ENCODE data around the gene SHD.
"Not testable (repeated sequence)": the region's sequence is repeated elsewhere in the genome, so short reads cannot be mapped to it uniquely, and the experiment has no call there.

SHD gene, protein sequence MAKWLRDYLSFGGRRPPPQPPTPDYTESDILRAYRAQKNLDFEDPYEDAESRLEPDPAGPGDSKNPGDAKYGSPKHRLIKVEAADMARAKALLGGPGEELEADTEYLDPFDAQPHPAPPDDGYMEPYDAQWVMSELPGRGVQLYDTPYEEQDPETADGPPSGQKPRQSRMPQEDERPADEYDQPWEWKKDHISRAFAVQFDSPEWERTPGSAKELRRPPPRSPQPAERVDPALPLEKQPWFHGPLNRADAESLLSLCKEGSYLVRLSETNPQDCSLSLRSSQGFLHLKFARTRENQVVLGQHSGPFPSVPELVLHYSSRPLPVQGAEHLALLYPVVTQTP

GRCh38 chr19:4278419-4279266 is at the start of gene SHD:
SHD (plus strand) TSS chr19:4279266; CDS start chr19:4280064, 798 bp downstream.
- in situ Hi-C loops (cut with HindIII; ENCODE audit: low pct_ligation_motif_present, low pct_unique_long_range_greater_than_20kb, low sequenced_read_pairs): no loop called here
- DNase-seq: no peak

DNA sequence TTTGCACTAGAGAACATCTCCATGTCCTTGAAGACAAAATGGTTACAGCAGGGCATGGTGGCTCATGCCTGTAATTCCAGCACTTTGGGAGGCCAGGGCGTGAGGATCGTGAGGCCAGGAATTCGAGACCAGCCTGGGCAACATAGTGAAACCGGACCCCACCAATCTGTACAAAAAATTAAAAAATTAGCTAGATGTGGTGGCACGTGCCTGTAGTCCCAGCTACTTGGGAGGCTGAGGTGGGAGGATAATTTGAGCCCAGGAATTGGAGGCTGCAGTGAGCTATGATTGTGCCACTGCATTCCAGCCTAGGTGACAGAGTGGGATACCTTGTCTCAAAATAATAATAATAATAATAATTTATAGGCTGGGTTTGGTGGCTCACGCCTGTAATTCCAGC is 48.8 kb upstream of the SHD start:
- in situ Hi-C loops (cut with HindIII; ENCODE audit: low pct_ligation_motif_present, low pct_unique_long_range_greater_than_20kb, low sequenced_read_pairs); DNase-seq: not testable (repeated sequence)

DNA sequence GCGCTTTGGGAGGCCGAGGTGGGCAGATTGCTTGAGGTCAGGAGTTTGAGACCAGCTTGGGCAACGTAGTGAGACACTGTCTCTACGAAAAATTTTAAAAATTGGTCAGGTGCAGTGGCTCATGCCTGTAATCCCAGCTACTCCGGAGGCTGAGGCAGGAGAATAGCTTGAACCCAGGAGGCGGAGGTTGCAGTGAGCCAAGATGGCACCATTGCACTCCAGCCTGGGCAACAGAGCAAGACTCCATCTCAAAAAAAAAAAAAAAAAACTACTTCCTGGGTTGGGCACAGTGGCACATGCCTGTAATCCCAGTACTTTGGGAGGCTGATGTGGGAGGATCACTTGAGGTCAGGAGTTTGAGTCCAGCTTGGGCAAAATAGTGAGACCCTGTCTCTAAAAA is 47.5 kb upstream of the SHD start:
- DNase-seq; in situ Hi-C loops (cut with HindIII; ENCODE audit: low pct_ligation_motif_present, low pct_unique_long_range_greater_than_20kb, low sequenced_read_pairs): not testable (repeated sequence)

DNA sequence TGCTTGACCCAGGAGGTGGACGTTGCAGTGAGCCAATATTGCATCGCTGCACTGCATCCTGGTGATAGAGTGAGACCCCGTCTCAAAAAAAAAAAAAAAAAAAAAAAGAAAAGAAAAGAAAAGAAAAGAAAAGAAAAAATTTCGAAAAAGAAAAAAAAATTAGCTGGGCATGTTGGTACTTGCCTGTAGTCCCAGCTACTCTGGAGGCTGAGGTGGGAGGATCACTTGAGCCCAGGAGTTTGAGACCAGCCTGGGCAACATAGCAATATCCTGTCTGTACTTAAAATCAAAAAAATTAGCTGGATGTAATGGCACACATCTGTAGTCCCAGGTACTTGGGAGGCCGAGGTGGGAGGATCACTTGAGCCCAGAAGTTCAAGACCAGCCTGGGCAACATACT is 46.9 kb upstream of the SHD start:
- in situ Hi-C loops (cut with HindIII; ENCODE audit: low pct_ligation_motif_present, low pct_unique_long_range_greater_than_20kb, low sequenced_read_pairs); DNase-seq: not testable (repeated sequence)

GRCh38 chr19:4232614-4233281 is 46.3 kb upstream of the SHD start:
- in situ Hi-C loops (cut with HindIII; ENCODE audit: low pct_ligation_motif_present, low pct_unique_long_range_greater_than_20kb, low sequenced_read_pairs): no loop called here
- no peak for DNase-seq

DNA sequence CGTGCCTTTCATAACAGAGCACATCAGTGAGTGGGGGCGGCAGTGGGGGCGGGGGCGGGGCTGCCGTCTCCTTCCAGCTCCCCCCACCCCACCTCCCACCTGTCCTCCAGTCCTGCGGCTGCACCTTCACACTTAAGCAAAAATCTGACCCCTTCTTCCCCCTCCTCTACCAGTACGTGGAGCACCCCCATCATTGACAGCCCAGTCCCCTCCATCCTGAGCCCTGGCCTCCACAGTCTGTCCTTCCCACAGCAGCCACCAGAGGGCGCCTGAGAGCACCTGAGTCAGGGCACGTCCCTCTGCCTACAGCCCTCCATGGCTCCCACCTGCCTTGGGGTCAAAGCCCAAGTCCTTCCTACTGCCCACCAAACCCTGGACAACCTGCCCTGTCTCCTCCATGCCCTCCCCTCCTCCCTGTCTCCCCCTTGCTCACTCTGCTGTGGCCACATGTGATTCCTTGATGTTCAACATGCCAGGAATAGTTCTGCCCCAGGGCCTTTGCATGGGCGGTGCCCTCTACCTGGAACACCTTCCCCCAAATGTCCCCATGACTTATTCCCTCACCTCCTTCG is 45.7 kb upstream of the SHD start:
- DNase-seq: peak; percentile 54
- in situ Hi-C loops (cut with HindIII; ENCODE audit: low pct_ligation_motif_present, low pct_unique_long_range_greater_than_20kb, low sequenced_read_pairs): no loop called here

- in situ Hi-C loops (cut with HindIII; ENCODE audit: low pct_ligation_motif_present, low pct_unique_long_range_greater_than_20kb, low sequenced_read_pairs): no loop called here
- no peak for DNase-seq
Measured at GRCh38 chr19:4234142-4234861, 44.8 kb upstream of the SHD start.

GRCh38 chr19:4234862-4235201 is 44.2 kb upstream of the SHD start:
- in situ Hi-C loops (cut with HindIII; ENCODE audit: low pct_ligation_motif_present, low pct_unique_long_range_greater_than_20kb, low sequenced_read_pairs): no loop called here
- DNase-seq: no peak

DNA sequence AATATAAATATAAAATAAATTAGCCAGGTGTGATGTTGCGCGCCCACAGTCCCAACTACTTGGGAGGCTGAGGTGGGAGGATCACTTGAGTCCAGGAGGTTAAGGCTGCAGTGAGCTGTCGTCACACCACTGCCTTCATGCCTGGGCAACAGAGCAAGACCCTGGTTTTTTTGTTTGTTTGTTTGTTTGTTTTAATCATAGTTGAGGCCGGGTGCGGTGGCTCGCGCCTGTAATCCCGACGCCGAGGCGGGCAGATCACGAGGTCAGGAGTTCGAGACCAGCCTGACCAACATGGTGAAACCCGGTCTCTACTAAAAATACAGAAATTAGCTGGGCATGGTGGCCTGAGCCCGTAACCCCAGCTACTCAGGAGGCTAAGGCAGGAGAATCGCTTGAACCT is 41.6 kb upstream of the SHD start:
- in situ Hi-C loops (cut with HindIII; ENCODE audit: low pct_ligation_motif_present, low pct_unique_long_range_greater_than_20kb, low sequenced_read_pairs): not testable (repeated sequence)

GRCh38 chr19:4238831-4239230 is 40.2 kb upstream of the SHD start:
- DNase-seq: no peak
- in situ Hi-C loops (cut with HindIII; ENCODE audit: low pct_ligation_motif_present, low pct_unique_long_range_greater_than_20kb, low sequenced_read_pairs): no loop called here

More for the DNA sequence above, 41.6 kb upstream of the SHD start:
- not testable (repeated sequence) for DNase-seq

DNA sequence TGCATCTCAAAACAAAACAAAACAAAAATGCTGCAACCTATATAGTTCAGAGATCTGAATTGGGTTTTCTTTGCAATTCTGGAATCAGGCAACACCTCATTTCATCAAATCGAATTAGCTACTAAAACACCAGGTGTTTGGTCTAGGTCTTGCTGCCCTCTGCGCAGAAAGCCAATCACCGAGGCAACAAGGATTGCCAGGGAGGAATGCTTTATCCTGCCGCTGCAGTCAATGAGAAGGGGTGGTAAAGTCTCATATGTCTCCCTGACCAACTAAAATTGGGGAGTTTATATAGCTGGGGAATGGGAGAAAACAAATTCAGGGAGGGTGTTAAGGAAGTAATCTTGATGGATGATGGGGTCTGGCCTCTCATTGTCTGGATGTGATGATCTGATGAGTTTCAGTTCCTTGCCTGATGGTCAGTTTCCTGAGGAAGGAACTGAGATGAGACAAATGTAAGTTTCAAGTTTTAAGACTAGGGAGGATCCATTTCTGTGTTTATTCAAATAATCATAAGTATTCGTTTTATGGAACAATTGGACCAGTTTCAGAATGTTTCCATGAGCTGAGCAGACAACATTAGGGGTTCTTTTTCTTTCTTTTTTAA is 37.1 kb upstream of the SHD start:
- DNase-seq: no peak
- in situ Hi-C loops (cut with HindIII; ENCODE audit: low pct_ligation_motif_present, low pct_unique_long_range_greater_than_20kb, low sequenced_read_pairs): no loop called here

GRCh38 chr19:4245938-4246337 is 33.1 kb upstream of the SHD start:
- DNase-seq; in situ Hi-C loops (cut with HindIII; ENCODE audit: low pct_ligation_motif_present, low pct_unique_long_range_greater_than_20kb, low sequenced_read_pairs): not testable (repeated sequence)

DNA sequence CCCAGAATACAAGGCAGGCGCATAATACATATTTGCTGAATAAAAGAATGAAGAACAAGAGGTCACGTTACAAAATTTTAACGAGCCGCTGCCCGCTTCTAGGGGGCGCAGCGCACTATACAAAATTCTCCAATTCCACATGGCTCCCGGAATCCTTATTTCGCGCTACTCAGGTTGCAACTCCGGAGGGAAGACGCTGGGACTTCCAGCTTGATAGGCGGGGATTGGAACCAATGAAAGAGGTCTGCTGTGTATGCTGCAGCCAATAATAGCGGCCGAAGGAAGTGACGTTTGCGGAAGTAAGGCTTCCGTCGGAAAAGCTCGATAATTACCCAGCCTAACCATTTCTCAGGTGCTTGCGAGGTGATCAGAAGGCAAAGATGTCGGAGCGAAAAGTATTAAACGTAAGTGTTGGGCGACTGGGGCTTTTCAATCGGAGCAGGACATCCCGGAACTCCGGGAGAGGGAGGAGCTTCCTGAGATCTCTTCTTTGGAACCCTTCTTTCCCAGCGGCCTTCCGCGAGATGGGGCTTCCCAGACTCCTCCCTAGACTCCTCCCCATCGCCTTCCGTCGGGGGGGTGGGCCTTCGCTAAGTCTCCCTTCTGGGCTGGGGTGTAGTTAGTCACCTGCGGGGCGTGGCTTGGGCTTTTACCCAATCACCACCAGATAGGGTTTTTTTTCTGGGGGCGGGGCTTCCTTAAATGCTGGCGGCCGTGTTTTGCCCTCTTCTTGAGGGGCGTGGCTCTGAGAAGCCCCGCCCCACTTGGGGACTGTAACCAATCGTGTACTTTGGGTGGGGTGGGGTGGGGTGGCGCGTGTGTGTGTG is 32.1 kb upstream of the SHD start, which contains the start of gene YJU2:
YJU2 (plus strand) TSS at position 314 of the 827 bp plus-strand sequence; CDS start at position 381, 67 bp downstream.
- in situ Hi-C loops (cut with HindIII; ENCODE audit: low pct_ligation_motif_present, low pct_unique_long_range_greater_than_20kb, low sequenced_read_pairs): no loop called here

GRCh38 chr19:4256563-4256962 is 22.5 kb upstream of the SHD start:
- DNase-seq: no peak
- in situ Hi-C loops (cut with HindIII; ENCODE audit: low pct_ligation_motif_present, low pct_unique_long_range_greater_than_20kb, low sequenced_read_pairs): no loop called here

More for the DNA sequence above, 32.1 kb upstream of the SHD start, which contains the start of gene YJU2:
- peak; percentile 98 for DNase-seq

- DNase-seq: no peak
- in situ Hi-C loops (cut with HindIII; ENCODE audit: low pct_ligation_motif_present, low pct_unique_long_range_greater_than_20kb, low sequenced_read_pairs): no loop called here
Measured at GRCh38 chr19:4257025-4257424, 22.0 kb upstream of the SHD start.

DNA sequence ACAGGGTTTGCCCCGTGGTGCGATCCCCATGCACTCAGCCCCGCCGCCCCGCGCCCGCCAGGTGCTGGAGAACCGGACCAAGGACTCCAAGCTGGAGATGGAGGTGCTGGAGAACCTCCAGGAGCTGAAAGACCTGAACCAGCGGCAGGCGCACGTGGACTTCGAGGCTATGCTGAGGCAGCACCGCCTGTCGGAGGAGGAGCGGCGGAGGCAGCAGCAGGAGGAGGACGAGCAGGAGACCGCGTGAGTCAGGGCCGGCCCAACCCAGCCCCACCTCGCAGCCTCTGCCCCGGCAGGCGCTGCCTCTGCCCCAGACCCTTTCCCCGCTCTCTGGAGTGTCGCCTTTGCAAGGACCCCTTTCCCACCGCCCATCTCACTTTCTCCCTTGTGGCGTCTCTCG is 20.9 kb upstream of the SHD start:
- DNase-seq: no peak
- in situ Hi-C loops (cut with HindIII; ENCODE audit: low pct_ligation_motif_present, low pct_unique_long_range_greater_than_20kb, low sequenced_read_pairs): no loop called here

GRCh38 chr19:4260613-4261191 is 18.4 kb upstream of the SHD start:
- in situ Hi-C loops (cut with HindIII; ENCODE audit: low pct_ligation_motif_present, low pct_unique_long_range_greater_than_20kb, low sequenced_read_pairs): no loop called here
- DNase-seq: no peak

All from ACHN (cell line).